ENCODE data around the gene ARSG. TPM values are rescaled to one million over a fixed set of nuclear protein-coding genes. Genes with fewer than 3 reads are reported as not detected.

Gene ARSG
- total RNA-seq, 1 donor from 2014 or later: 6.2 TPM

DNA sequence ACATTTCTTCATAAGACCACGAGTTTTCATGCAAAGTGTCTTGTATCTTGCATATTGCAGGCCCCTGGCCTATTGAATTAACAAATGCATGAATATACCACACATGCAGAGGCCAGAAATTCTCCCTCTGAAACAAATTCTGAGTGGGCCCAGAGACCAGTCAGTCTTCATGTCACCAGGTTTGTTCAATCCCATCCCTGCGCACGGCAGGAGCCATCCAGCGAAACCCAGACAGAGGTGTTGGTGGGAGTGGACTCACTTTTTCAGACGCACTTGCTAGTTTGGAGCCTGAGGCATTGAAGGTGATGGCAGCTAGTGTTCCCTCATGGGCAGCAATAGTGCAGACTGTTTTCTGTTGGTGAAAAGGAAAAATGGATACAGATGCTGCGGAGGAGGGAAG is 144.1 kb downstream of the ARSG start:
- TF ChIP-seq, protein P1, sequence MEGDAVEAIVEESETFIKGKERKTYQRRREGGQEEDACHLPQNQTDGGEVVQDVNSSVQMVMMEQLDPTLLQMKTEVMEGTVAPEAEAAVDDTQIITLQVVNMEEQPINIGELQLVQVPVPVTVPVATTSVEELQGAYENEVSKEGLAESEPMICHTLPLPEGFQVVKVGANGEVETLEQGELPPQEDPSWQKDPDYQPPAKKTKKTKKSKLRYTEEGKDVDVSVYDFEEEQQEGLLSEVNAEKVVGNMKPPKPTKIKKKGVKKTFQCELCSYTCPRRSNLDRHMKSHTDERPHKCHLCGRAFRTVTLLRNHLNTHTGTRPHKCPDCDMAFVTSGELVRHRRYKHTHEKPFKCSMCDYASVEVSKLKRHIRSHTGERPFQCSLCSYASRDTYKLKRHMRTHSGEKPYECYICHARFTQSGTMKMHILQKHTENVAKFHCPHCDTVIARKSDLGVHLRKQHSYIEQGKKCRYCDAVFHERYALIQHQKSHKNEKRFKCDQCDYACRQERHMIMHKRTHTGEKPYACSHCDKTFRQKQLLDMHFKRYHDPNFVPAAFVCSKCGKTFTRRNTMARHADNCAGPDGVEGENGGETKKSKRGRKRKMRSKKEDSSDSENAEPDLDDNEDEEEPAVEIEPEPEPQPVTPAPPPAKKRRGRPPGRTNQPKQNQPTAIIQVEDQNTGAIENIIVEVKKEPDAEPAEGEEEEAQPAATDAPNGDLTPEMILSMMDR (conservative IDR thresholded peaks at IDR 0.05): no peak
- H3K27me3 Mint-ChIP-seq (ENCODE audit: low read depth): no peaks in the 10 kb centered on the region

DNA sequence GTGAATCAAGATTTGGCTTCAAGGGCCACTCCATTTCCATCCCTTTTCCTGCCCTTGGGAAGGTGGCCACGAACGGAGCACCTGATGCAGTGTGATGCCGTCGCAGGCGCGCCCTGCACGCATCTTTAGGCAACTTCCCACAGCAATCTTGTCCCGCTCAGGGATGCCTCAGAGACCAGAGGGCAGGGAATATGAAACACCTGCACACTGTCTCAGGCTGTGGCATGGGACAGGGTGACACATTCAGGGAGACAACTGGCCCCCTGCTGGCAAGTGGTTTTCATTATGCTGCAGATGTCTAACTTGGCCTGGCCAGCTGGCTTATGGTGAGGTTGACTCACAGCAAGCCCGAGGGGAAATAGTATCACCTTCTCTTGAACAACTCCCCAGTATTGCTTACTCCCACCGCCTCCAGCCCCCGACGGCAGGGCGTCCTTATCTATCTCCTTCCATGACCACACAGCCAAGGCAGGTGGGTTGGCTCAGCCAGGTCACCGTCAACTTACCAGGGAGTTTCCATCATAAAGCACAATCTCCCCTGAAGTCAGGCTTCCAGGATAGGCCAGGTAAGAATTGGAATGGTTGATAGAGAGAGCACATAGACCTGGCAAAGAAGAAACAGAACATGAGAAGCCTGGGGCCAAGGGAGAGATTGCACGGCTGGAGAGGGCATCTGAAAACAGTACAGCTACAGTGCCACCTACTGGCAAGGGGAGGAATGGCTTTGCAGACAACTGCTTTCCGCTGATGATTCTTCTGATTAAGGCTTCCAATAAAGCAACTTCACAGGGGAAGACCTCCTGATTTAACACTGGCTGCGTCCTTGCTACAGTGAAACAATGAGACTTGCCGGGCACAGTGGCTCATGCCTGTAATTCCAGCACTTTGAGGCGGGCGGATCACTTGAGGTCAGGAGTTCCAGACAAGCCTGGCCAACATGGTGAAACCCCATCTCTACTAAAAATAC is 144.9 kb downstream of the ARSG start:
- peaks cover 11% of the 10 kb centered on the region for H3K4me1 Mint-ChIP-seq
- no peaks in the 10 kb centered on the region for H3K9me3 Mint-ChIP-seq
- peaks cover 2% of the 10 kb centered on the region for H3K36me3 Mint-ChIP-seq (ENCODE audit: low read depth)
- TF ChIP-seq, protein P1 (conservative IDR thresholded peaks at IDR 0.05): peak; percentile 91
- no peak overlapping the region for H3K27ac Mint-ChIP-seq (ENCODE audit: unreplicated experiment)
- H3K4me3 Mint-ChIP-seq: no peak overlapping the region
- H3K27me3 Mint-ChIP-seq (ENCODE audit: low read depth): no peaks in the 10 kb centered on the region
- peak; percentile 81 for DNase-seq (ENCODE audit: low read depth, low spot score)

More for the DNA sequence above, 144.1 kb downstream of the ARSG start:
- no peaks in the 10 kb centered on the region for H3K9me3 Mint-ChIP-seq
- peaks cover 2% of the 10 kb centered on the region for H3K36me3 Mint-ChIP-seq (ENCODE audit: low read depth)
- DNase-seq (ENCODE audit: low read depth, low spot score): no peak
- no peak overlapping the region for H3K4me3 Mint-ChIP-seq
- H3K27ac Mint-ChIP-seq (ENCODE audit: unreplicated experiment): no peak overlapping the region
- peaks cover 8% of the 10 kb centered on the region for H3K4me1 Mint-ChIP-seq

DNA sequence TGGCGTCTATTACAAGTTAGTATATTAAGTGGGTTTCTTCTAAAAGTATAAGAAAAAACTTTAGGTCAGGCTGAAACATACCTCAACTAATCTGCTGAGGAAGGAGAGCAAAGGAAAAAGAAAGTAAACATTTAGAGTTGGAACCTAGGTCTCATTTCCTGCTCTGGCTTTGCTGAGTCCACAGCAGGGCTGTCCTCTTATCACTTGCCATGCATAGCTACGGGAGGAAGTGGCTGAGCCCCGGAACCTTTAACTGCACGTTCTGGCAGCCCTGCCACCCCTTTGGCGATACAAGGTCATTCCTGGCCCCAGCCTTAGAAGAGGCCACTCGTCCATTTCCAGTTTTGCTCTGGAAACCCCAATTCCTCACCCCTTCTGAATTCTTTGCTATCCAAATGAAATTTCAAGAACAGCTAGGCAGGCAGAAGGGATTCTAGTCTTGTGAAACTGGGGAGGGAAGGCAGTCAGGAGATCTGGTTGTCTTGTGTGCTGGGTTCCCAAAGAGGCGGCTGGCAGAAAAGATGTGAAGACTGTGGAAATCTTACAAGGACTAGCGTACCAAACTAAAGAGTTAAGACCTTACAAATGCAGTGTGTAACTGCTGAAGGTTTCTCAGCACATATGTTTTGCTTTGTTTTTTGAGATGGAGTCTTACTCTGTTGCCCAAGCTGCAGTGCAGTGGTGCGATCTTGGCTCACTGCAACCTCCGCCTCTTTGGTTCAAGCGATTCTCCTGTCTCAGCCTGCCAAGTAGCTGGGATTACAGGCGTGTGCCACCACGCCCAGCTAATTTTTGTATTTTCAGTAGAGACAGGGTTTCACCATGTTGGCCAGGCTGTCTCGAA is 146.9 kb downstream of the ARSG start:
- H3K27me3 Mint-ChIP-seq (ENCODE audit: low read depth): no peaks in the 10 kb centered on the region
- H3K9me3 Mint-ChIP-seq: no peaks in the 10 kb centered on the region
- DNase-seq (ENCODE audit: low read depth, low spot score): no peak
- no peaks in the 10 kb centered on the region for H3K36me3 Mint-ChIP-seq (ENCODE audit: low read depth)
- H3K27ac Mint-ChIP-seq (ENCODE audit: unreplicated experiment): no peak overlapping the region
- H3K4me3 Mint-ChIP-seq: no peak overlapping the region
- TF ChIP-seq, protein P1 (conservative IDR thresholded peaks at IDR 0.05): no peak
- H3K4me1 Mint-ChIP-seq: peaks cover 12% of the 10 kb centered on the region

DNA sequence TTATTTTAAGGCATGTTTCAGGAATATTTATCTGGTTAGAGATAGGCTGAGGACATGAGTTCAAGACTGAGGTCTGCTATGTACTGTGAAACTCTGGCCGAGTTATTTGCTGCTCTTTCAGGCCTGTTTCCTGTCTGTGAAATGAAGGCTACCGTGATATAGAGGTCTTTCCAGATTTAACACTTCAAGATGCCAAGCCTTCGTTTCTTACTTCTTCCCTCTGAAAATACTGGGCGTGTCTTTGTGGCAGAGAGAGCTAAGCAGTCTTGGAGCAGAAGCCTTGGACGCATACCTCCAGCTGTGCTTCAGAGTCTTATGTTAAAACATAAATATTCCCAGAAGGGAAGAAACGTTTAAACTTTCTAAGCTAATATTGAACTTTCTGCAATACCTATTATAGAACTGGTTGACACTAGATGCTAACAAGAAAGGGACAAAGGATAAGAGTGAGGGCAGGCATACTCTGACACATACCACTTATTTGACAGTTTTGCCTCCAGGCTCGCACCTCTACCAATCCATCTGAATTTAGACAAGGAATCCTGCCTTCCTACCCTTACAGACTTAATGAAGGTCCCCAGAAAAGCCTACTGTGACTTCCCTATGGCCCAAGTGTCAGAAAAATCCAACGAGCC is 148.5 kb downstream of the ARSG start:
- peaks cover 12% of the 10 kb centered on the region for H3K4me1 Mint-ChIP-seq
- H3K36me3 Mint-ChIP-seq (ENCODE audit: low read depth): no peaks in the 10 kb centered on the region
- no peak for DNase-seq (ENCODE audit: low read depth, low spot score)
- TF ChIP-seq, protein P1 (conservative IDR thresholded peaks at IDR 0.05): no peak
- H3K4me3 Mint-ChIP-seq: no peak overlapping the region
- H3K9me3 Mint-ChIP-seq: no peaks in the 10 kb centered on the region
- no peaks in the 10 kb centered on the region for H3K27me3 Mint-ChIP-seq (ENCODE audit: low read depth)
- H3K27ac Mint-ChIP-seq (ENCODE audit: unreplicated experiment): no peak overlapping the region

DNA sequence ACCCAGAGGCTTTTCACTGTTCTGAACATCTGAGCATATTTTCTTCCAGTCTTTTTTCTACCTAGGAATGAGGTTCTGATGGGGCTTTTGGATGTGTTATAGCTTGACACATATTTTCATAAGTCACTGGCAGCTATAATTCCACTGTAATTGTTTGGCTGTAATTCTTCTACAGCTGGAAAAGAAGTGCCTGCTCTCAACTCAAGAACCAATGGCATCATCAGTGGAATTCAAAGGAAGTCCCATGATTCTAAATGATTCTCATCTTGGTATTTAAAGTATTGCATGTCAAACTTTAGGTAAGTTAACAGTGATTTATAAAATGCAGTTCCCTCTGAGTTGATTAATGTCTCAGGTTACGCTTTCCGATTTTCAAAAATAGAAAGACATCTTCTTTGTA is 149.2 kb downstream of the ARSG start:
- Mint-ChIP-seq H3K27ac (ENCODE audit: unreplicated experiment) (no peak overlapping the region), H3K27me3 (ENCODE audit: low read depth) (no peaks in the 10 kb centered on the region), H3K36me3 (ENCODE audit: low read depth) (no peaks in the 10 kb centered on the region), H3K9me3 (no peaks in the 10 kb centered on the region), H3K4me1 (peaks cover 12% of the 10 kb centered on the region), H3K4me3 (no peak overlapping the region)
- no peak for DNase-seq (ENCODE audit: low read depth, low spot score)
- TF ChIP-seq, protein P1 (conservative IDR thresholded peaks at IDR 0.05): no peak

All from neural crest cell (in vitro differentiated cells).